RWPE2 (cell line): ENCODE measurements around the gene IMPG2.
A peak's percentile ranks its signal among the peaks of the same experiment; 100 is the strongest.

ENCODE experiments used
- ATAC-seq: fragments of 200-7000 bp; cut with Tn5 transposase; 3 replicates; pipeline ENCODE4 v1.9.1; 2021; ENCODE audit warnings: low read depth
- DNase-seq: peaks from one replicate; pipeline ENCODE4 v3.0.0-alpha.2; 2020; ENCODE audit warnings: low spot score
- H3K27ac ChIP-seq: fragments of 450-650 bp; 2 replicates; pipeline ENCODE4 v1.5.1; 2017; ENCODE audit warnings: mild to moderate bottlenecking; ENCODE audit not compliant: poor library complexity, severe bottlenecking
- H3K27me3 ChIP-seq: fragments of 250-450 bp; sonication (Bioruptor Pico); 2 replicates; pipeline ENCODE4 v1.5.1; 2021; ENCODE audit warnings: mild to moderate bottlenecking, moderate library complexity; ENCODE audit not compliant: insufficient read depth, poor library complexity, severe bottlenecking
- H3K36me3 ChIP-seq: fragments of 250-450 bp; sonication (Bioruptor Pico); 2 replicates; pipeline ENCODE4 v1.5.1; 2020; ENCODE audit warnings: low read depth, mild to moderate bottlenecking, moderate library complexity
- H3K4me1 ChIP-seq: fragments of 250-450 bp; sonication (Bioruptor Pico); 2 replicates; pipeline ENCODE4 v1.5.1; 2021; ENCODE audit warnings: mild to moderate bottlenecking, moderate library complexity; ENCODE audit not compliant: insufficient read depth, poor library complexity, severe bottlenecking
- H3K4me3 ChIP-seq: fragments of 250-450 bp; sonication (Bioruptor Pico); 2 replicates; pipeline ENCODE4 v1.5.1; 2021; ENCODE audit warnings: mild to moderate bottlenecking, moderate library complexity; ENCODE audit not compliant: severe bottlenecking
- H3K9me3 ChIP-seq: fragments of 250-450 bp; sonication (Bioruptor Pico); 2 replicates; pipeline ENCODE4 v1.5.1; 2021; ENCODE audit warnings: mild to moderate bottlenecking, moderate library complexity; ENCODE audit not compliant: severe bottlenecking
- CTCF ChIP-seq: fragments of 450-650 bp; IDR thresholded peaks from one replicate; pipeline ENCODE4 v1.5.1; 2017; ENCODE audit warnings: mild to moderate bottlenecking, moderate library complexity; ENCODE audit not compliant: poor library complexity, severe bottlenecking

The IMPG2 gene

GRCh38 chr3:101292027-101292426, 28.3 kb downstream of the IMPG2 start:
- DNase-seq, result no peak
- no peak for TF ChIP-seq CTCF
- Histone ChIP-seq H3K4me1 (no peaks in the 10 kb centered on the region), H3K9me3 (no peaks in the 10 kb centered on the region), H3K27me3 (no peaks in the 10 kb centered on the region), H3K27ac (no peak overlapping the region), H3K36me3 (no peaks in the 10 kb centered on the region), H3K4me3 (no peak overlapping the region)
- no peak for ATAC-seq

- Histone ChIP-seq H3K9me3 (no peaks in the 10 kb centered on the region), H3K4me3 (no peak overlapping the region), H3K27me3 (no peaks in the 10 kb centered on the region), H3K27ac (no peak overlapping the region), H3K36me3 (no peaks in the 10 kb centered on the region), H3K4me1 (no peaks in the 10 kb centered on the region)
- no peak for TF ChIP-seq CTCF
- ATAC-seq, result no peak
- no peak for DNase-seq
Measured at GRCh38 chr3:101288294-101288693, 32.1 kb downstream of the IMPG2 start.

- Histone ChIP-seq H3K9me3 (no peaks in the 10 kb centered on the region), H3K4me1 (no peaks in the 10 kb centered on the region), H3K27me3 (no peaks in the 10 kb centered on the region), H3K4me3 (no peak overlapping the region), H3K36me3 (no peaks in the 10 kb centered on the region), H3K27ac (no peak overlapping the region)
- ATAC-seq (no peak), DNase-seq (no peak)
- no peak for TF ChIP-seq CTCF
Measured at GRCh38 chr3:101284757-101285156, 35.6 kb downstream of the IMPG2 start.

GRCh38 chr3:101281521-101282030, 38.8 kb downstream of the IMPG2 start:
- Histone ChIP-seq H3K4me1 (no peaks in the 10 kb centered on the region), H3K27ac (no peak overlapping the region), H3K4me3 (no peak overlapping the region), H3K27me3 (no peaks in the 10 kb centered on the region), H3K36me3 (no peaks in the 10 kb centered on the region), H3K9me3 (no peaks in the 10 kb centered on the region)
- DNase-seq, result no peak
- TF ChIP-seq CTCF, result no peak
- no peak for ATAC-seq

GRCh38 chr3:101279765-101280385, 40.5 kb downstream of the IMPG2 start:
- no peak for DNase-seq
- Histone ChIP-seq H3K27ac (no peak overlapping the region), H3K9me3 (no peaks in the 10 kb centered on the region), H3K4me3 (no peak overlapping the region), H3K27me3 (no peaks in the 10 kb centered on the region), H3K4me1 (no peaks in the 10 kb centered on the region), H3K36me3 (no peaks in the 10 kb centered on the region)
- peak; percentile 56; the same call in 2 of the 3 replicates for ATAC-seq
- no peak for TF ChIP-seq CTCF
